Fibroblast of skin of back (primary cell): Measurements from ENCODE around the gene SLC12A3. TPM values are rescaled to one million over a fixed set of nuclear protein-coding genes. Genes with fewer than 3 reads are reported as not detected.

Experiments
- DNase-seq: peaks from one replicate; pipeline ENCODE4 v3.0.0-alpha.2; 2013
- polyA plus RNA-seq, 2 experiments: library from polyadenylated mRNA; unstranded; fragments of 120-200 nt; gene quantifications; one replicate each; pipeline ENCODE4 v1.2.1, GENCODE V29; 2013; ENCODE audit not compliant: insufficient read length in 2 of 2

Gene SLC12A3
- not detected for polyA plus RNA-seq (2013, experiment 1 of 2; ENCODE audit: insufficient read length)
- not detected for polyA plus RNA-seq (2013, experiment 2 of 2; ENCODE audit: insufficient read length)

GRCh38 chr16:56864960-56865359 is at the start of gene SLC12A3:
TSS of gene SLC12A3 (plus strand) at chr16:56865207. CDS start at chr16:56865236, 29 bp downstream.
- no peak for DNase-seq

GRCh38 chr16:56815721-56816120 is 49.3 kb upstream of the SLC12A3 start:
- DNase-seq, result no peak

GRCh38 chr16:56817056-56817455 is 48.0 kb upstream of the SLC12A3 start:
- DNase-seq, result no peak

- no peak for DNase-seq
Observed at GRCh38 chr16:56817938-56818337, 47.1 kb upstream of the SLC12A3 start.

- DNase-seq, result no peak
Observed at GRCh38 chr16:56823081-56823733, 41.8 kb upstream of the SLC12A3 start.

- DNase-seq, result no peak
Observed at GRCh38 chr16:56824331-56824730, 40.7 kb upstream of the SLC12A3 start.

GRCh38 chr16:56824804-56825203 is 40.2 kb upstream of the SLC12A3 start:
- DNase-seq, result peak; percentile 46

GRCh38 chr16:56825826-56826225 is 39.2 kb upstream of the SLC12A3 start:
- peak; percentile 66 for DNase-seq

- no peak for DNase-seq
Observed at GRCh38 chr16:56828647-56829046, 36.4 kb upstream of the SLC12A3 start.

- peak; percentile 87 for DNase-seq
Observed at GRCh38 chr16:56830669-56831068, 34.3 kb upstream of the SLC12A3 start.

- no peak for DNase-seq
Observed at GRCh38 chr16:56832768-56833167, 32.2 kb upstream of the SLC12A3 start.

GRCh38 chr16:56833243-56833970 is 31.6 kb upstream of the SLC12A3 start:
- DNase-seq, result peak; percentile 68

- no peak for DNase-seq
Observed at GRCh38 chr16:56835320-56835719, 29.7 kb upstream of the SLC12A3 start.

GRCh38 chr16:56836410-56837230 is 28.4 kb upstream of the SLC12A3 start:
- DNase-seq, result no peak

- no peak for DNase-seq
Observed at GRCh38 chr16:56838622-56839337, 26.2 kb upstream of the SLC12A3 start.

GRCh38 chr16:56841233-56841632 is 23.8 kb upstream of the SLC12A3 start:
- DNase-seq, result peak; percentile 35

- DNase-seq, result no peak
Observed at GRCh38 chr16:56841659-56842058, 23.3 kb upstream of the SLC12A3 start.

- DNase-seq, result no peak
Observed at GRCh38 chr16:56842133-56842532, 22.9 kb upstream of the SLC12A3 start.

GRCh38 chr16:56844056-56844455 is 21.0 kb upstream of the SLC12A3 start:
- no peak for DNase-seq

GRCh38 chr16:56847173-56847910 is 17.7 kb upstream of the SLC12A3 start:
- DNase-seq, result no peak
